Keratinocyte (primary cell): ENCODE data around the gene CPSF3. TPM values are rescaled to one million over a fixed set of nuclear protein-coding genes. Genes with fewer than 3 reads are reported as not detected.

Experiments used
- DNase-seq: peaks from one replicate; pipeline ENCODE4 v3.0.0-alpha.2; 2011; ENCODE audit warnings: low read depth, missing footprints, low spot score
- FAIRE-seq: peaks from 2 replicates; lab custom pipeline; 2011; peaks lifted over from hg19 to GRCh38; lab: Jason Lieb, UNC
- H2AFZ ChIP-seq: 2 replicates; pipeline ENCODE4 v1.6.0; 2012; ENCODE audit warnings: low read length, control low read depth, inconsistent platforms; ENCODE audit not compliant: control insufficient read depth
- H3K27ac ChIP-seq: 2 replicates; pipeline ENCODE4 v1.5.1; 2011; ENCODE audit warnings: low read length; ENCODE audit not compliant: control insufficient read depth, insufficient read depth
- H3K27me3 ChIP-seq: 3 replicates; pipeline ENCODE4 v1.6.0; 2011; ENCODE audit warnings: low read length; ENCODE audit not compliant: control insufficient read depth, insufficient read depth; ENCODE audit errors: extremely low read depth
- H3K36me3 ChIP-seq, 2 experiments: 2 replicates in 1 of 2; 3 replicates in 1 of 2; pipeline ENCODE4 v1.5.1; 2011; ENCODE audit warnings: low read length in 2 of 2, mild to moderate bottlenecking in 1 of 2; ENCODE audit not compliant: control insufficient read depth in 2 of 2, insufficient read depth in 2 of 2; ENCODE audit errors: extremely low read depth in 1 of 2
- H3K4me1 ChIP-seq: 3 replicates; pipeline ENCODE4 v1.5.1; 2011; ENCODE audit warnings: low read length; ENCODE audit not compliant: control insufficient read depth, insufficient read depth; ENCODE audit errors: extremely low read depth
- H3K4me2 ChIP-seq: 3 replicates; pipeline ENCODE4 v1.6.0; 2011; ENCODE audit warnings: low read depth, low read length; ENCODE audit not compliant: control insufficient read depth, insufficient read depth; ENCODE audit errors: extremely low read depth
- H3K4me3 ChIP-seq, 3 experiments: fragments of 200-600 bp in 1 of 3; sonication (generic) in 1 of 3; 2 replicates in 2 of 3; 3 replicates in 1 of 3; pipeline ENCODE4 v1.5.1; 2011 to 2016; ENCODE audit warnings: low read length in 3 of 3, mild to moderate bottlenecking in 3 of 3, control low read depth in 2 of 3, inconsistent platforms in 1 of 3, low read depth in 1 of 3, mixed read lengths in 1 of 3, mixed run types in 1 of 3, moderate library complexity in 1 of 3; ENCODE audit not compliant: control insufficient read depth in 2 of 3, insufficient read depth in 2 of 3; ENCODE audit errors: extremely low read depth in 1 of 3
- H3K79me2 ChIP-seq: 2 replicates; pipeline ENCODE4 v1.6.0; 2012; ENCODE audit warnings: low read length; ENCODE audit not compliant: control insufficient read depth, insufficient read depth
- H3K9ac ChIP-seq: 3 replicates; pipeline ENCODE4 v1.6.0; 2011; ENCODE audit warnings: low read length; ENCODE audit not compliant: control insufficient read depth, insufficient read depth; ENCODE audit errors: extremely low read depth
- H3K9me1 ChIP-seq: 3 replicates; pipeline ENCODE4 v1.6.0; 2011; ENCODE audit warnings: low read length; ENCODE audit not compliant: control insufficient read depth, insufficient read depth; ENCODE audit errors: extremely low read depth
- H3K9me3 ChIP-seq: 2 replicates; pipeline ENCODE4 v1.5.1; 2012; ENCODE audit warnings: low read depth, low read length; ENCODE audit not compliant: control insufficient read depth
- H4K20me1 ChIP-seq: 3 replicates; pipeline ENCODE4 v1.6.0; 2011; ENCODE audit warnings: low read length; ENCODE audit not compliant: control insufficient read depth, insufficient read depth; ENCODE audit errors: extremely low read depth
- EZH2 ChIP-seq: IDR thresholded peaks from one replicate; pipeline ENCODE4 v1.6.1; 2012; ENCODE audit warnings: inconsistent platforms, mild to moderate bottlenecking, low read length, moderate library complexity
- dilution Hi-C: fragments of 300-500 bp; cut with MboI; formaldehyde crosslinking; loops from one replicate; pipeline ENCODE4 v1.7.0; 2020; ENCODE audit warnings: low sequenced_read_pairs; ENCODE audit not compliant: extremely low pct_ligation_motif_present
- polyA plus RNA-seq, 5 experiments: library from polyadenylated mRNA; depleted of rRNA in 3 of 5; stranded (reverse) in 3 of 5; stranded (forward) in 1 of 5; unstranded in 1 of 5; fragments of >200 nt; gene quantifications; 1 replicate in 1 of 5; 2 replicates in 3 of 5; 3 replicates in 1 of 5; pipeline versions ENCODE4 v1.2.1 to v1.2.3, GENCODE V29; 2011 to 2012; ENCODE audit warnings: missing spikeins in 2 of 5, low read depth in 1 of 5, low replicate concordance in 1 of 5
- TF ChIP-seq, protein P1 (sequence below), 3 experiments: IDR thresholded peaks in 1 of 3; conservative IDR thresholded peaks in 1 of 3; optimal IDR thresholded peaks in 1 of 3; 2 replicates in 2 of 3; 3 replicates in 1 of 3; pipeline versions ENCODE3 to v1.5.1; 2011; ENCODE audit warnings: low read length in 3 of 3, mild to moderate bottlenecking in 3 of 3, moderate library complexity in 2 of 3, control low read depth in 1 of 3, inconsistent platforms in 1 of 3; ENCODE audit not compliant: insufficient read depth in 2 of 3; ENCODE audit errors: extremely low read depth in 1 of 3

Gene CPSF3
- polyA plus RNA-seq, 1 donor (not counting 4 experiments of a cell fraction or from before 2014, with no cell fraction given): 31.1 TPM

GRCh38 chr2:9439536-9439935 lies 16.1 kb downstream of the CPSF3 start:
- Histone ChIP-seq H3K27me3 (no peaks in the 10 kb centered on the region), H2AFZ (no peak overlapping the region), H3K4me3 (no peak overlapping the region), H3K27ac (no peak overlapping the region), H4K20me1 (no peaks in the 10 kb centered on the region), H3K36me3 (peaks cover 22 to 25% of the 10 kb centered on the region in 2 experiments), H3K9me3 (no peaks in the 10 kb centered on the region), H3K9ac (no peak overlapping the region), H3K9me1 (no peaks in the 10 kb centered on the region), H3K4me2 (no peak overlapping the region), H3K79me2 (no peaks in the 10 kb centered on the region), H3K4me1 (no peaks in the 10 kb centered on the region)
- TF ChIP-seq, protein P1, sequence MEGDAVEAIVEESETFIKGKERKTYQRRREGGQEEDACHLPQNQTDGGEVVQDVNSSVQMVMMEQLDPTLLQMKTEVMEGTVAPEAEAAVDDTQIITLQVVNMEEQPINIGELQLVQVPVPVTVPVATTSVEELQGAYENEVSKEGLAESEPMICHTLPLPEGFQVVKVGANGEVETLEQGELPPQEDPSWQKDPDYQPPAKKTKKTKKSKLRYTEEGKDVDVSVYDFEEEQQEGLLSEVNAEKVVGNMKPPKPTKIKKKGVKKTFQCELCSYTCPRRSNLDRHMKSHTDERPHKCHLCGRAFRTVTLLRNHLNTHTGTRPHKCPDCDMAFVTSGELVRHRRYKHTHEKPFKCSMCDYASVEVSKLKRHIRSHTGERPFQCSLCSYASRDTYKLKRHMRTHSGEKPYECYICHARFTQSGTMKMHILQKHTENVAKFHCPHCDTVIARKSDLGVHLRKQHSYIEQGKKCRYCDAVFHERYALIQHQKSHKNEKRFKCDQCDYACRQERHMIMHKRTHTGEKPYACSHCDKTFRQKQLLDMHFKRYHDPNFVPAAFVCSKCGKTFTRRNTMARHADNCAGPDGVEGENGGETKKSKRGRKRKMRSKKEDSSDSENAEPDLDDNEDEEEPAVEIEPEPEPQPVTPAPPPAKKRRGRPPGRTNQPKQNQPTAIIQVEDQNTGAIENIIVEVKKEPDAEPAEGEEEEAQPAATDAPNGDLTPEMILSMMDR (optimal IDR thresholded peaks at IDR 0.05 in 1 of 3, IDR thresholded peaks at IDR 0.05 in 1 of 3, conservative IDR thresholded peaks at IDR 0.05 in 1 of 3; ENCODE audit: extremely low read depth in 1 of 3, insufficient read depth in 2 of 3, low read length in 3 of 3): no peak
- no peak for TF ChIP-seq EZH2
- DNase-seq (no peak), FAIRE-seq (no peak)
- dilution Hi-C loops: no loop called here

DNA sequence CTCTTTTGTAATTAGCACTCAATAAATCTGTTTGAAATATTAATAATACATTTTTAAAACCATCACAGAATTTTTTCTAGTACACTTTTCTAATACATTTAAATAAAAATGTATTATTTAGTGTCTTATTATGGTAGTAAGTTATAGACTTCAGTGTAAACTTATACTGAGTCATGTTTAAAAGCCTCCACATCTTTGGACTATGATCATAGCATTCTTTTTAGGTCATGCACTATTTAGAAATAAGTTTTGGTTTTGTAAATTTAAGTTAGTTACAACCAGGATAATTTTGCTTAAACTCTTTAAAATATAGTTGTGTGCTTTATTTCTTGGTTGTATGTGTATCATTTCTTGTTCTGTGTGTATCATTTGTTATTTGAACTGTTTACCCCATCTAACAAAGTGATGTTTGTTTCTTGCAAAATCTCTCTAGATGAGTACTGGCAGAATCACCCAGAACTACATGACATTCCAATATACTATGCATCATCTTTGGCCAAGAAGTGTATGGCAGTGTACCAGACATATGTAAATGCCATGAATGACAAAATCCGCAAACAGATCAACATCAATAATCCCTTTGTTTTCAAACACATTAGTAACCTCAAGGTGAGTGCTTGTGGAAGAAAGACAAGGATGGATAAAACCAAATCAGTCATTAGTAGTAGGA lies 16.7 kb downstream of the CPSF3 start:
- no peaks in the 10 kb centered on the region for H3K79me2 ChIP-seq
- no peaks in the 10 kb centered on the region for H3K27me3 ChIP-seq
- no peak overlapping the region for H3K27ac ChIP-seq
- no peaks in the 10 kb centered on the region for H3K9me3 ChIP-seq
- H3K9me1 ChIP-seq: no peaks in the 10 kb centered on the region
- no peak for DNase-seq
- dilution Hi-C loops: no loop called here
- no peak for FAIRE-seq
- no peaks in the 10 kb centered on the region for H3K4me1 ChIP-seq
- no peak overlapping the region for H3K4me2 ChIP-seq
- H2AFZ ChIP-seq: no peak overlapping the region
- peaks cover 22 to 25% of the 10 kb centered on the region in 2 experiments for H3K36me3 ChIP-seq
- no peak overlapping the region for H3K4me3 ChIP-seq
- no peak overlapping the region for H3K9ac ChIP-seq
- no peak for TF ChIP-seq EZH2
- TF ChIP-seq, protein P1 (optimal IDR thresholded peaks at IDR 0.05 in 1 of 3, IDR thresholded peaks at IDR 0.05 in 1 of 3, conservative IDR thresholded peaks at IDR 0.05 in 1 of 3; ENCODE audit: extremely low read depth in 1 of 3, insufficient read depth in 2 of 3, low read length in 3 of 3): no peak
- H4K20me1 ChIP-seq: no peaks in the 10 kb centered on the region
